Placental pericyte (primary cell): ENCODE measurements around the gene IL18BP. TPM values are rescaled to one million over a fixed set of nuclear protein-coding genes. Genes with fewer than 3 reads are reported as not detected.

Source experiments
- small RNA-seq: library from RNA; depleted of rRNA; stranded (forward); fragments of <200 nt; gene quantifications from one replicate; pipeline ENCODE3, GENCODE V24; 2012; ENCODE audit warnings: low replicate concordance
- total RNA-seq: library from RNA; depleted of rRNA; stranded (reverse); fragments of >200 nt; gene quantifications from 2 replicates; pipeline ENCODE4 v1.2.3, GENCODE V29; 2012

The IL18BP gene
- total RNA-seq, result 3.3 and 3.7 TPM in 2 replicates

GRCh38 chr11:71998649-71999310 lies at the start of gene IL18BP:
Gene IL18BP (plus strand): TSS chr11:71998909. CDS start chr11:71999985, 1,076 bp downstream.

Small RNAs within 50 kb of the gene (small RNA-seq; reads per million reads assigned to genes)
- not detected for gene RNU6-72P

Other genes with a start within 250 kb of the IL18BP start
- gene DEFB108B, start 165.7 kb upstream of the IL18BP start, total RNA-seq, result not detected in 2 replicates
- gene DEFB131B, start 120.5 kb upstream of the IL18BP start, total RNA-seq, result not detected in 2 replicates
- 9.2 and 13.9 TPM in 2 replicates for gene XNDC1N, start 70.3 kb upstream of the IL18BP start, total RNA-seq
- gene RNF121, start 69.9 kb upstream of the IL18BP start, total RNA-seq, result 37.4 and 47.2 TPM in 2 replicates
- 132 and 185 TPM in 2 replicates for gene NUMA1, start 81.6 kb downstream of the IL18BP start, total RNA-seq
- 3.7 and 5.3 TPM in 2 replicates for gene LRRC51, start 81.9 kb downstream of the IL18BP start, total RNA-seq
- gene LAMTOR1, start 104.4 kb downstream of the IL18BP start, total RNA-seq, result 132 and 155 TPM in 2 replicates
- gene TOMT, start 107.0 kb downstream of the IL18BP start, total RNA-seq, result not detected in 2 replicates
- gene ANAPC15, start 113.8 kb downstream of the IL18BP start, total RNA-seq, result 25.5 and 43.1 TPM in 2 replicates
- 2.1 TPM in 1 of 2 replicates, not detected in the other for gene FOLR3, start 136.8 kb downstream of the IL18BP start, total RNA-seq
- not detected in 2 replicates for gene FOLR1, start 193.2 kb downstream of the IL18BP start, total RNA-seq
- gene FOLR2, start 217.9 kb downstream of the IL18BP start, total RNA-seq, result not detected in 2 replicates
- 92.4 and 138 TPM in 2 replicates for gene INPPL1, start 225.9 kb downstream of the IL18BP start, total RNA-seq
- gene PHOX2A, start 245.3 kb downstream of the IL18BP start, total RNA-seq, result not detected in 2 replicates